Neural cell (in vitro differentiated cells): ENCODE results near the gene MCCC1.

Experiments used
- CTCF ChIP-seq: fragments of 450-650 bp; IDR thresholded peaks from 2 replicates; pipeline ENCODE4 v1.5.1; 2014; ENCODE audit warnings: antibody characterized with exemption, mild to moderate bottlenecking, moderate library complexity; ENCODE audit not compliant: poor library complexity, severe bottlenecking
- EP300 ChIP-seq: fragments of 450-650 bp; conservative IDR thresholded peaks from 2 replicates; pipeline ENCODE4 v1.6.1; 2014; ENCODE audit warnings: antibody characterized with exemption, mild to moderate bottlenecking, moderate library complexity; ENCODE audit not compliant: poor library complexity, severe bottlenecking
- EZH2 ChIP-seq: fragments of 200-600, 300-800 bp; shearing (Covaris generic), sonication (generic); IDR thresholded peaks from 2 replicates; pipeline ENCODE4 v1.6.1; 2014; ENCODE audit warnings: antibody characterized with exemption, low read length, borderline replicate concordance, mild to moderate bottlenecking; ENCODE audit not compliant: insufficient read depth, poor library complexity, severe bottlenecking
- POLR2AphosphoS5 ChIP-seq: IDR thresholded peaks from 2 replicates; pipeline ENCODE4 v1.6.1; 2012
- RAD21 ChIP-seq: fragments of 450-650 bp; conservative IDR thresholded peaks from 2 replicates; pipeline ENCODE4 v1.6.1; 2014; ENCODE audit warnings: antibody characterized with exemption, mild to moderate bottlenecking, moderate library complexity
- REST ChIP-seq: IDR thresholded peaks from 2 replicates; pipeline ENCODE4 v1.6.1; 2012; ENCODE audit warnings: borderline replicate concordance
- SMC3 ChIP-seq: fragments of 450-650 bp; conservative IDR thresholded peaks from 2 replicates; pipeline ENCODE4 v1.6.1; 2014; ENCODE audit warnings: antibody characterized with exemption, mild to moderate bottlenecking, moderate library complexity; ENCODE audit not compliant: poor library complexity
- TAF1 ChIP-seq: IDR thresholded peaks from 2 replicates; pipeline ENCODE4 v1.6.1; 2012; ENCODE audit warnings: low read depth

GRCh38 chr3:183132409-183132808, 33.1 kb upstream of the MCCC1 start:
- TF ChIP-seq EZH2 (no peak), CTCF (no peak), REST (no peak), SMC3 (no peak), RAD21 (no peak), POLR2AphosphoS5 (no peak), EP300 (no peak), TAF1 (no peak)
